Astrocyte (in vitro differentiated cells and primary cell): ENCODE data around the gene EGFR.

ENCODE experiments used
- CTCF ChIP-seq: IDR thresholded peaks from 2 replicates; pipeline ENCODE4 v1.5.1; 2011; ENCODE audit warnings: low read depth, mild to moderate bottlenecking, inconsistent platforms, low read length, moderate library complexity; ENCODE audit not compliant: insufficient read depth
- EZH2 ChIP-seq: IDR thresholded peaks from 2 replicates; pipeline ENCODE4 v1.6.1; 2012; ENCODE audit warnings: mild to moderate bottlenecking, low read length, inconsistent platforms; ENCODE audit not compliant: insufficient read depth

GRCh38 chr7:55108401-55108800 lies 89.6 kb downstream of the EGFR start:
- TF ChIP-seq CTCF (no peak), EZH2 (no peak)
